Measurements from ENCODE around the gene PCYT2. TPM values are rescaled to one million over a fixed set of nuclear protein-coding genes. Genes with fewer than 3 reads are reported as not detected.

Gene PCYT2
- total and polyA plus RNA-seq, 9 of the 15 experiments (the other 6 are each of a cell fraction or from before 2014, with no cell fraction given) = 0.92 to 134 (median 82.5) TPM

DNA sequence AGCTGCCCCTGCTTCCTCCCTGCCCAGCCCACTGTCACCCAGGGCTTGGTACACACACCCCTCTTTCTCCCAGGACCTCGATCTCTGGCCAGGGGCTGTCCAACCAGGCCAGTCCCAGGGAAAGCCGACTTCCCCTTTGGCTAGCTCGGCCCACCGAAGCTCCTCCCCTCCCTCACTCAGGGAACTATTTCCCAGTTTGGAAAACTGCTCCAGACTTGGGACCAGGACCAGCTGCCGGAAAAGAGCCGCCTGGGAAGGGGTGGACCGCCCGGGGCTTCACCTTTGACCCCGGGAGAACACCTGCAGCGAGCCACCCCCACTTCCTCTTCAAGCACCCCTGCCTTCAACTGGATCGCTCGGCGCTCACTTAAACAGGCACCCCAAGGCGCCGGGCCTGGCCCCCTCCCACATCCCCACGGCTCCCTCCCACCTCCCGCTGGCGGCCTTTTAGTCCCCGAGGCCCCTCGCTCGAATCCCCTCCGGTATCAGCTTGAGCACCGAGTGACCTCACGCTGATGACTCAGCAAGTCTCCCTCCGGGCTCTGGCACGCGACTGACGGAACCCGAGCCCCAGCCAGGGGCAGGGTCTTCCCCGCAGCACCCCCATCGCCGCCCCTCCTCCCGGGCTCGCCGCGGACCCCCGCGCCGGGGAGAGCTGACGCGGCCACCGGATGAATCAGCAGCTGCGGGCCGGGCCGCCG, 15.4 kb upstream of the PCYT2 start:
- H3K4me1 ChIP-seq (replicated peaks in 1 of 2; ENCODE audit: control insufficient read depth in 2 of 2, insufficient read depth in 2 of 2, low read length in 2 of 2) = peaks cover 41 to 95% of the 10 kb centered on the region in 2 experiments
- H3K4me2 ChIP-seq (ENCODE audit: insufficient read depth, low read length) = peak overlapping the region; percentile 80
- in situ Hi-C loops (cut with MboI) = no loop called here
- H3K79me2 ChIP-seq (ENCODE audit: control insufficient read depth, insufficient read depth, low read length) = peaks cover 75% of the 10 kb centered on the region
- intact Hi-C loops (cut with micrococcal nuclease) = no loop called here
- FAIRE-seq (peak; percentile 78), DNase-seq (ENCODE audit: extremely low read depth in 1 of 4, low spot score in 3 of 4) (peak; percentile 69 to 90 (median 76)), ATAC-seq (peak; percentile 6)
- peak overlapping the region; percentile 92 to 93 for H3K9ac ChIP-seq (ENCODE audit: insufficient read depth in 1 of 2, low read depth in 2 of 2, low read length in 2 of 2)
- H2AFZ ChIP-seq (ENCODE audit: low read depth, low read length) = no peak overlapping the region
- peaks cover 6% of the 10 kb centered on the region; the same call in 1 of the 2 replicates for H4K20me1 ChIP-seq (replicated peaks; ENCODE audit: control insufficient read depth, insufficient read depth, low read length)
- H3K9me3 ChIP-seq (replicated peaks; ENCODE audit: control insufficient read depth, insufficient read depth, low read depth, low read length) = no peaks in the 10 kb centered on the region
- no peaks in the 10 kb centered on the region for H3K9me1 ChIP-seq (ENCODE audit: control insufficient read depth, insufficient read depth, low read length)
- CTCF ChIA-PET (ENCODE audit: low intra/inter-chr PET ratio) = interaction anchor here (0.8 kb wide), 1 partner anchor 10 kb away, joined by 3 read pairs; no protein-coding TSS in a partner anchor
- peaks cover 13% of the 10 kb centered on the region; the same call in 2 of the 3 replicates for H3K36me3 ChIP-seq (ENCODE audit: control insufficient read depth, insufficient read depth, low read length)
- BruUV-seq (replicated peaks) = TSS peak; percentile 32
- H3K27ac ChIP-seq (ENCODE audit: extremely low read depth, low read depth, low read length) = peak overlapping the region; percentile 98
- under 1% methylated on average over 27 of the region's 46 CpGs for WGBS (ENCODE audit: insufficient coverage, low coverage, missing lambda C conversion rate)
- peak overlapping the region; percentile 81 for H3K4me3 ChIP-seq
- POLR2A ChIA-PET = interaction anchor here (0.5 to 4.8 kb wide), 18 partner anchors 8 to 509 kb away, joined by 3 to 32 read pairs (median 3); partner anchors contain the start of genes ACTG1, ARL16, HGS and MRPL12
- no peaks in the 10 kb centered on the region for H3K27me3 ChIP-seq (ENCODE audit: control insufficient read depth in 2 of 2, insufficient read depth in 2 of 2, low read length in 2 of 2)
- TF ChIP-seq, protein P1, sequence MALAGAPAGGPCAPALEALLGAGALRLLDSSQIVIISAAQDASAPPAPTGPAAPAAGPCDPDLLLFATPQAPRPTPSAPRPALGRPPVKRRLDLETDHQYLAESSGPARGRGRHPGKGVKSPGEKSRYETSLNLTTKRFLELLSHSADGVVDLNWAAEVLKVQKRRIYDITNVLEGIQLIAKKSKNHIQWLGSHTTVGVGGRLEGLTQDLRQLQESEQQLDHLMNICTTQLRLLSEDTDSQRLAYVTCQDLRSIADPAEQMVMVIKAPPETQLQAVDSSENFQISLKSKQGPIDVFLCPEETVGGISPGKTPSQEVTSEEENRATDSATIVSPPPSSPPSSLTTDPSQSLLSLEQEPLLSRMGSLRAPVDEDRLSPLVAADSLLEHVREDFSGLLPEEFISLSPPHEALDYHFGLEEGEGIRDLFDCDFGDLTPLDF (CRISPR knock-in tag; IDR thresholded peaks at IDR 0.05) = no peak
- TF ChIP-seq MYNN (IDR thresholded peaks at IDR 0.05) = peak; percentile 49
- no peak for TF ChIP-seq MYNN (CRISPR knock-in tag; IDR thresholded peaks at IDR 0.05)
- 0 out of 2 replicates have a peak, but pooled peaks have one; percentile 10 for TF ChIP-seq CTBP1 (IDR thresholded peaks at IDR 0.05; ENCODE audit: borderline replicate concordance)
- TF ChIP-seq ZNF707 (CRISPR knock-in tag; conservative IDR thresholded peaks at IDR 0.05) = no peak
- TF ChIP-seq, protein P2, sequence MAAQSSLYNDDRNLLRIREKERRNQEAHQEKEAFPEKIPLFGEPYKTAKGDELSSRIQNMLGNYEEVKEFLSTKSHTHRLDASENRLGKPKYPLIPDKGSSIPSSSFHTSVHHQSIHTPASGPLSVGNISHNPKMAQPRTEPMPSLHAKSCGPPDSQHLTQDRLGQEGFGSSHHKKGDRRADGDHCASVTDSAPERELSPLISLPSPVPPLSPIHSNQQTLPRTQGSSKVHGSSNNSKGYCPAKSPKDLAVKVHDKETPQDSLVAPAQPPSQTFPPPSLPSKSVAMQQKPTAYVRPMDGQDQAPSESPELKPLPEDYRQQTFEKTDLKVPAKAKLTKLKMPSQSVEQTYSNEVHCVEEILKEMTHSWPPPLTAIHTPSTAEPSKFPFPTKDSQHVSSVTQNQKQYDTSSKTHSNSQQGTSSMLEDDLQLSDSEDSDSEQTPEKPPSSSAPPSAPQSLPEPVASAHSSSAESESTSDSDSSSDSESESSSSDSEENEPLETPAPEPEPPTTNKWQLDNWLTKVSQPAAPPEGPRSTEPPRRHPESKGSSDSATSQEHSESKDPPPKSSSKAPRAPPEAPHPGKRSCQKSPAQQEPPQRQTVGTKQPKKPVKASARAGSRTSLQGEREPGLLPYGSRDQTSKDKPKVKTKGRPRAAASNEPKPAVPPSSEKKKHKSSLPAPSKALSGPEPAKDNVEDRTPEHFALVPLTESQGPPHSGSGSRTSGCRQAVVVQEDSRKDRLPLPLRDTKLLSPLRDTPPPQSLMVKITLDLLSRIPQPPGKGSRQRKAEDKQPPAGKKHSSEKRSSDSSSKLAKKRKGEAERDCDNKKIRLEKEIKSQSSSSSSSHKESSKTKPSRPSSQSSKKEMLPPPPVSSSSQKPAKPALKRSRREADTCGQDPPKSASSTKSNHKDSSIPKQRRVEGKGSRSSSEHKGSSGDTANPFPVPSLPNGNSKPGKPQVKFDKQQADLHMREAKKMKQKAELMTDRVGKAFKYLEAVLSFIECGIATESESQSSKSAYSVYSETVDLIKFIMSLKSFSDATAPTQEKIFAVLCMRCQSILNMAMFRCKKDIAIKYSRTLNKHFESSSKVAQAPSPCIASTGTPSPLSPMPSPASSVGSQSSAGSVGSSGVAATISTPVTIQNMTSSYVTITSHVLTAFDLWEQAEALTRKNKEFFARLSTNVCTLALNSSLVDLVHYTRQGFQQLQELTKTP (IDR thresholded peaks at IDR 0.05; ENCODE audit: low read depth in 1 of 2, partially characterized antibody in 2 of 2) = no peak
- peak in 1 of 2 experiments; percentile 50; a peak in 2 of 4 replicates for TF ChIP-seq HDAC1 (IDR thresholded peaks at IDR 0.05)
- TF ChIP-seq ARID1B (IDR thresholded peaks at IDR 0.05) = peak; percentile 76
- no peak for TF ChIP-seq SOX6 (IDR thresholded peaks at IDR 0.05)
- no peak for TF ChIP-seq FUS (optimal IDR thresholded peaks at IDR 0.05; ENCODE audit: low read depth, low read length)
- TF ChIP-seq, protein P3, sequence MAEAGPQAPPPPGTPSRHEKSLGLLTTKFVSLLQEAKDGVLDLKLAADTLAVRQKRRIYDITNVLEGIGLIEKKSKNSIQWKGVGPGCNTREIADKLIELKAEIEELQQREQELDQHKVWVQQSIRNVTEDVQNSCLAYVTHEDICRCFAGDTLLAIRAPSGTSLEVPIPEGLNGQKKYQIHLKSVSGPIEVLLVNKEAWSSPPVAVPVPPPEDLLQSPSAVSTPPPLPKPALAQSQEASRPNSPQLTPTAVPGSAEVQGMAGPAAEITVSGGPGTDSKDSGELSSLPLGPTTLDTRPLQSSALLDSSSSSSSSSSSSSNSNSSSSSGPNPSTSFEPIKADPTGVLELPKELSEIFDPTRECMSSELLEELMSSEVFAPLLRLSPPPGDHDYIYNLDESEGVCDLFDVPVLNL (CRISPR knock-in tag; IDR thresholded peaks at IDR 0.05; ENCODE audit: low read depth) = no peak
- TF ChIP-seq, protein P4, sequence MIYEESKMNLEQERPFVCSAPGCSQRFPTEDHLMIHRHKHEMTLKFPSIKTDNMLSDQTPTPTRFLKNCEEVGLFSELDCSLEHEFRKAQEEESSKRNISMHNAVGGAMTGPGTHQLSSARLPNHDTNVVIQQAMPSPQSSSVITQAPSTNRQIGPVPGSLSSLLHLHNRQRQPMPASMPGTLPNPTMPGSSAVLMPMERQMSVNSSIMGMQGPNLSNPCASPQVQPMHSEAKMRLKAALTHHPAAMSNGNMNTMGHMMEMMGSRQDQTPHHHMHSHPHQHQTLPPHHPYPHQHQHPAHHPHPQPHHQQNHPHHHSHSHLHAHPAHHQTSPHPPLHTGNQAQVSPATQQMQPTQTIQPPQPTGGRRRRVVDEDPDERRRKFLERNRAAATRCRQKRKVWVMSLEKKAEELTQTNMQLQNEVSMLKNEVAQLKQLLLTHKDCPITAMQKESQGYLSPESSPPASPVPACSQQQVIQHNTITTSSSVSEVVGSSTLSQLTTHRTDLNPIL (CRISPR knock-in tag; IDR thresholded peaks at IDR 0.05) = no peak
- TF ChIP-seq POLR2A (conservative IDR thresholded peaks at IDR 0.05) = peak; percentile 51; the same call in 1 of the 2 replicates
- no peak for TF ChIP-seq ZNF79 (CRISPR knock-in tag; IDR thresholded peaks at IDR 0.05; ENCODE audit: low read depth)
- TF ChIP-seq HNRNPH1 (optimal IDR thresholded peaks at IDR 0.05; ENCODE audit: low read depth, low read length) = no peak
